Osteoblast (primary cell): ENCODE measurements around the gene PARD3B. TPM values are rescaled to one million over a fixed set of nuclear protein-coding genes. Genes with fewer than 3 reads are reported as not detected.

Experiments used
- DNase-seq: peaks from one replicate; pipeline ENCODE4 v3.0.0; 2011; ENCODE audit warnings: low spot score, mixed read lengths; ENCODE audit not compliant: insufficient read length; ENCODE audit errors: missing footprints
- H2AFZ ChIP-seq: 2 replicates; pipeline ENCODE4 v1.6.0; 2011; ENCODE audit warnings: mild to moderate bottlenecking, low read length
- H3K27ac ChIP-seq: 2 replicates; pipeline ENCODE4 v1.5.1; 2011; ENCODE audit warnings: mild to moderate bottlenecking, low read depth, low read length, moderate library complexity
- H3K27me3 ChIP-seq: 2 replicates; pipeline ENCODE4 v1.6.0; 2012; ENCODE audit warnings: mild to moderate bottlenecking, control low read depth, inconsistent platforms, low read length, moderate library complexity; ENCODE audit not compliant: insufficient read depth
- H3K36me3 ChIP-seq: 2 replicates; pipeline ENCODE4 v1.5.1; 2011; ENCODE audit warnings: mild to moderate bottlenecking, low read length, control low read depth, moderate library complexity; ENCODE audit not compliant: insufficient read depth
- H3K4me1 ChIP-seq: 2 replicates; pipeline ENCODE4 v1.5.1; 2011; ENCODE audit warnings: mild to moderate bottlenecking, low read length, control low read depth, moderate library complexity; ENCODE audit not compliant: insufficient read depth
- H3K4me2 ChIP-seq: 2 replicates; pipeline ENCODE4 v1.6.0; 2011; ENCODE audit warnings: mild to moderate bottlenecking, low read length; ENCODE audit not compliant: insufficient read depth
- H3K4me3 ChIP-seq: fragments of 200-600 bp; sonication (generic); 3 replicates; pipeline ENCODE4 v1.5.1; 2012; ENCODE audit warnings: mild to moderate bottlenecking, low read length, inconsistent platforms; ENCODE audit not compliant: insufficient read depth
- H3K79me2 ChIP-seq: 2 replicates; pipeline ENCODE4 v1.6.0; 2012; ENCODE audit warnings: mild to moderate bottlenecking, low read length, control low read depth, inconsistent platforms; ENCODE audit not compliant: insufficient read depth
- H3K9me3 ChIP-seq: 2 replicates; pipeline ENCODE4 v1.5.1; 2011; ENCODE audit warnings: low read depth, low read length, control low read depth
- H4K20me1 ChIP-seq: 2 replicates; pipeline ENCODE4 v1.6.0; 2012; ENCODE audit warnings: mild to moderate bottlenecking, low read length, control low read depth; ENCODE audit not compliant: insufficient read depth
- total RNA-seq: library from RNA; depleted of rRNA; stranded (reverse); fragments of >200 nt; gene quantifications from 2 replicates; pipeline ENCODE4 v1.2.3, GENCODE V29; 2012
- TF ChIP-seq, protein P1 (sequence below): IDR thresholded peaks from 2 replicates; pipeline ENCODE4 v1.5.1; 2011; ENCODE audit warnings: mild to moderate bottlenecking, low read depth, low read length, moderate library complexity; ENCODE audit errors: extremely low read depth

The PARD3B gene
- total RNA-seq, 1 donor, result 22.4 TPM

DNA sequence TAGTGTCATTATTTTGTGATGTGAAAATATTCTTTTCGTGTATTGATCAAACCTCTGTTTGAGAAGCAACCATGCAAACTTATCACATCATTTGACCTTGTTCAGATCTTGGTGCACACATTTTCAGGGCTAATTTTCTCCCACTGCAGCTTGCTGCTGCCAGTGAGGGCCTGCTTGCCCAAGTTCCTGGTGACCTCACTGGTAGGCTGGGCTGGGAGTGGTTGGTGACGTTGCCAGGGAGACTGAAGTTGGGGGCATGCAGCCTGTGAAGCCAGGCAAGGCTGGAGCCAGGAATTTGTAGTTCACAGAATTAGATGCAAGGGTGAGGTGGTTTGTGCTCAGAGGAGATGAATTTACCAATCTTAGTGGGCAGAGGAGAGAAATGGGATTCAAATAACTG lies 38.5 kb downstream of the PARD3B start:
- Histone ChIP-seq H3K4me3 (no peak overlapping the region), H3K27me3 (no peaks in the 10 kb centered on the region), H3K4me1 (no peaks in the 10 kb centered on the region), H4K20me1 (peaks cover 16% of the 10 kb centered on the region), H2AFZ (no peak overlapping the region), H3K27ac (no peak overlapping the region), H3K4me2 (no peak overlapping the region), H3K79me2 (peaks cover 7% of the 10 kb centered on the region), H3K36me3 (no peaks in the 10 kb centered on the region), H3K9me3 (no peaks in the 10 kb centered on the region)
- TF ChIP-seq, protein P1, sequence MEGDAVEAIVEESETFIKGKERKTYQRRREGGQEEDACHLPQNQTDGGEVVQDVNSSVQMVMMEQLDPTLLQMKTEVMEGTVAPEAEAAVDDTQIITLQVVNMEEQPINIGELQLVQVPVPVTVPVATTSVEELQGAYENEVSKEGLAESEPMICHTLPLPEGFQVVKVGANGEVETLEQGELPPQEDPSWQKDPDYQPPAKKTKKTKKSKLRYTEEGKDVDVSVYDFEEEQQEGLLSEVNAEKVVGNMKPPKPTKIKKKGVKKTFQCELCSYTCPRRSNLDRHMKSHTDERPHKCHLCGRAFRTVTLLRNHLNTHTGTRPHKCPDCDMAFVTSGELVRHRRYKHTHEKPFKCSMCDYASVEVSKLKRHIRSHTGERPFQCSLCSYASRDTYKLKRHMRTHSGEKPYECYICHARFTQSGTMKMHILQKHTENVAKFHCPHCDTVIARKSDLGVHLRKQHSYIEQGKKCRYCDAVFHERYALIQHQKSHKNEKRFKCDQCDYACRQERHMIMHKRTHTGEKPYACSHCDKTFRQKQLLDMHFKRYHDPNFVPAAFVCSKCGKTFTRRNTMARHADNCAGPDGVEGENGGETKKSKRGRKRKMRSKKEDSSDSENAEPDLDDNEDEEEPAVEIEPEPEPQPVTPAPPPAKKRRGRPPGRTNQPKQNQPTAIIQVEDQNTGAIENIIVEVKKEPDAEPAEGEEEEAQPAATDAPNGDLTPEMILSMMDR, result no peak
- no peak for DNase-seq

DNA sequence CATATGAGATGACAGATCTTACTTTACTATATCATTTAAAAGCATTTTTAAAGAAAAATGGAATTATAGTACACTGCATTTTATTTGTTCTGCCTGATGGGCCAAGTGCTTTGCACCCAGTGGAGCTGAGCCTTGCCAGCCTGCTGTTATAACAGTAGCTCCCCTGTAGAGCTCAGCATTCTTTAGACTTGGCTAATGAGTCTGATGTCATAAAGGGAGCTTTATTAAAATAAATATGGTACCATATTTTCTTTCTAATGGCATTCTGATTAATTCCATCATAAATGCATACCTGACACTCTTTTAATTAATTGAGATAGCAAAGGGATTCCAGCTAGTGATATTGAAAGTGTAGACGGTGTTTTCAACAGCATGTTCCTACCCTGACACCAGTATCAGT lies 40.7 kb downstream of the PARD3B start:
- Histone ChIP-seq H2AFZ (no peak overlapping the region), H3K4me2 (no peak overlapping the region), H3K4me3 (peak overlapping the region; percentile 33), H3K9me3 (peaks cover 2% of the 10 kb centered on the region), H4K20me1 (peaks cover 16% of the 10 kb centered on the region), H3K4me1 (no peaks in the 10 kb centered on the region), H3K27me3 (no peaks in the 10 kb centered on the region), H3K36me3 (no peaks in the 10 kb centered on the region), H3K79me2 (peaks cover 7% of the 10 kb centered on the region), H3K27ac (no peak overlapping the region)
- no peak for DNase-seq
- TF ChIP-seq, protein P1, result no peak

DNA sequence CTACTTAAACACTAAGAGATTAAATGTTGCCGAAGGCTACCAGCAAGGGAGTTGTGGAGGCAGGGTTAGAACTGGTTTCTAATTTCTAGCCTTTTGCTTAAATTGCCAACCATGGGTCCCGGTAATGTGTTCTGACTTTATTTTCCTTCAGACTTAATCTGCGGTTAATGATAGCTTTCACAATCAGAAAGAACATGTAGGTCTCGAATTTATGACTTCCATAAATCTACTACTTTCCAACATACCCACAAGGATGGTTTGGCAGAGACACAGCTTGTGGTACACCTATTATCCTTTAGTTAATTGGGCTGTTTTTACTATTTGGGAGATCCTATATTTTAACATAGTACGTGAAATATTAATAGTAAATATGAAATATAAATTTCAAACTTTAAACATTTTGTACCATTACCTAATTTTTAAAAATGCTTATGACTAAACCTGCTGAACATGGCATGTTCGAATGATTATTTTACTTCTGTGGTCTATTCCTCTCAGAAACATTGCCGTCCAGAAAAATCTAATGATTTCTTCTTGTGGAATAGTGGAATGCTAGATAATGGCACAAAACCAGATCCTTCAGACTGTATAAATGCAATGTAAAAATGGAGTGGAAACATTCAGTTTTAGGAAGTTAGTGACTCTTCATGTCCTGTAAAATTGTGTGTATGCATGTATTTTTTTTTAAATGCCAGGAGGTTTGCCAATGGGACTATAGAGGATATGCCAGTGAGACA lies 41.3 kb downstream of the PARD3B start:
- Histone ChIP-seq H3K36me3 (no peaks in the 10 kb centered on the region), H3K4me2 (no peak overlapping the region), H2AFZ (no peak overlapping the region), H3K9me3 (peaks cover 2% of the 10 kb centered on the region), H3K4me1 (no peaks in the 10 kb centered on the region), H3K79me2 (peaks cover 7% of the 10 kb centered on the region), H3K4me3 (peak overlapping the region; percentile 33), H3K27ac (no peak overlapping the region), H3K27me3 (no peaks in the 10 kb centered on the region), H4K20me1 (peaks cover 15% of the 10 kb centered on the region)
- TF ChIP-seq, protein P1, result no peak
- no peak for DNase-seq

DNA sequence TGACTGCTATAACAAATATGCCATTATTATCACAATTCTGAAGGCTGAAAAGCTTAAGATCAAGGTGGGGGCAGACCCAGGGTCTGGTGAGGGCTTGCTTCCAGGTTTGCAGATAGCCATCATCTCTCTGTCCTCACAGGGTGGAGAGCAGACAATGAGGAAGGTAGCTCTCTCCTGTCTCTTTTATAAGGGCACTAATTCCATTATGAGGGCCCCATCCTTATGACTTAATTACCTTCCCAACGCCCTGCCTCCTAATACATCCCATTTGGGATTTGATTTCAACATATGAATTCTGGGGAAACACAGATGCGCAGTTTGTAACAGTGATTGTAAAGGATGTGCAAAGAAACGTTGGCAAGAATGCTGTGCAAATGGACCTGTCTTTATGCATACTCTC lies 44.8 kb downstream of the PARD3B start:
- Histone ChIP-seq H3K79me2 (no peaks in the 10 kb centered on the region), H3K4me3 (no peak overlapping the region), H3K27me3 (no peaks in the 10 kb centered on the region), H3K9me3 (peaks cover 2% of the 10 kb centered on the region), H2AFZ (no peak overlapping the region), H3K4me1 (no peaks in the 10 kb centered on the region), H3K36me3 (no peaks in the 10 kb centered on the region), H3K27ac (no peak overlapping the region), H4K20me1 (peaks cover 6% of the 10 kb centered on the region), H3K4me2 (no peak overlapping the region)
- TF ChIP-seq, protein P1, result no peak
- DNase-seq, result no peak
